Spinal cord (tissue), 10 donors: ENCODE results near the gene MECP2. TPM values are rescaled to one million over a fixed set of nuclear protein-coding genes. Genes with fewer than 3 reads are reported as not detected.
"Not testable (repeated sequence)": the region's sequence is repeated elsewhere in the genome, so short reads cannot be mapped to it uniquely, and the experiment has no call there.

Source experiments
- DNase-seq, 6 donors: peaks; one replicate each; pipeline versions ENCODE4 v3.0.0 to v3.0.0-alpha.2; 2013 to 2015; ENCODE audit warnings: low spot score in 6 of 6, low read depth in 4 of 6
- H3K27ac ChIP-seq: one replicate; pipeline ENCODE4 v1.5.1; 2013; ENCODE audit warnings: low read depth, low read length, control low read depth
- H3K27me3 ChIP-seq: one replicate; pipeline ENCODE4 v1.6.1; 2013; ENCODE audit warnings: low read length; ENCODE audit not compliant: control insufficient read depth, insufficient read depth
- H3K36me3 ChIP-seq: one replicate; pipeline ENCODE4 v1.6.1; 2013; ENCODE audit warnings: low read length; ENCODE audit not compliant: control insufficient read depth, insufficient read depth
- H3K4me1 ChIP-seq: one replicate; pipeline ENCODE4 v1.6.1; 2013; ENCODE audit warnings: low read length; ENCODE audit not compliant: control insufficient read depth, insufficient read depth
- H3K4me3 ChIP-seq: one replicate; pipeline ENCODE4 v1.5.1; 2013; ENCODE audit warnings: low read depth, low read length, control low read depth
- H3K9me3 ChIP-seq: one replicate; pipeline ENCODE4 v1.6.1; 2013; ENCODE audit warnings: low read length; ENCODE audit not compliant: control insufficient read depth, insufficient read depth
- WGBS: methylation state at CpG from one replicate; pipeline ENCODE4 v1.1.5; 2013; ENCODE audit warnings: missing lambda C conversion rate; ENCODE audit not compliant: insufficient coverage; 5-methylcytosine and 5-hydroxymethylcytosine counted together
- polyA plus RNA-seq, 2 donors: library from polyadenylated mRNA; unstranded; fragments of 120-200 nt; gene quantifications; one replicate each; pipeline ENCODE4 v1.2.1, GENCODE V29; 2013; ENCODE audit not compliant: insufficient read length in 2 of 2
- small RNA-seq: library from RNA; depleted of rRNA; stranded (forward); fragments of <200 nt; gene quantifications from one replicate; pipeline ENCODE3, GENCODE V24; 2014; ENCODE audit warnings: low replicate concordance
- total RNA-seq, 2 donors: library from RNA; depleted of rRNA in 1 of 2; stranded (reverse); fragments of 120-200 nt in 1 of 2; fragments of >200 nt in 1 of 2; gene quantifications; one replicate each; pipeline versions ENCODE4 v1.2.3 to v1.2.4, GENCODE V29; 2013 to 2014
- donor health status: healthy.

Gene MECP2
- total and polyA plus RNA-seq, 4 donors = 30.7 to 43.3 (median 39.7) TPM

GRCh38 chrX:153981231-153981630 is 116.3 kb downstream of the MECP2 start:
- Histone ChIP-seq H3K36me3 (peaks cover 9% of the 10 kb centered on the region), H3K27me3 (peaks cover 4% of the 10 kb centered on the region), H3K27ac (peak overlapping the region; percentile 40), H3K4me1 (peaks cover 22% of the 10 kb centered on the region), H3K4me3 (no peak overlapping the region), H3K9me3 (no peaks in the 10 kb centered on the region)
- DNase-seq = no peak
- WGBS = 74% methylated on average over 4 of the region's 7 CpGs

- H3K27ac ChIP-seq, H3K36me3 ChIP-seq, H3K4me3 ChIP-seq, H3K27me3 ChIP-seq, DNase-seq, H3K9me3 ChIP-seq: not testable (repeated sequence)
- 92% methylated on average over 6 of the region's 10 CpGs for WGBS
- H3K4me1 ChIP-seq = peaks cover 18% of the 10 kb centered on the region
These were observed 117.1 kb downstream of the MECP2 start for GRCh38 chrX:153980394-153980793.

GRCh38 chrX:153974726-153975286 is 122.7 kb downstream of the MECP2 start:
- Histone ChIP-seq H3K36me3 (no peaks in the 10 kb centered on the region), H3K27me3 (no peaks in the 10 kb centered on the region), H3K4me3 (no peak overlapping the region), H3K4me1 (peaks cover 18% of the 10 kb centered on the region), H3K9me3 (no peaks in the 10 kb centered on the region), H3K27ac (no peak overlapping the region)
- no peak for DNase-seq
- WGBS = 62% methylated on average over 3 of the region's 3 CpGs

GRCh38 chrX:153974003-153974725 is 123.4 kb downstream of the MECP2 start:
- peak overlapping the region; percentile 88 for H3K27ac ChIP-seq
- H3K9me3 ChIP-seq = no peaks in the 10 kb centered on the region
- peaks cover 24% of the 10 kb centered on the region for H3K4me1 ChIP-seq
- H3K36me3 ChIP-seq = peaks cover 2% of the 10 kb centered on the region
- no peak for DNase-seq
- WGBS = 75% methylated on average over 14 of the region's 14 CpGs
- H3K27me3 ChIP-seq = no peaks in the 10 kb centered on the region
- no peak overlapping the region for H3K4me3 ChIP-seq

GRCh38 chrX:153973127-153974002 is 124.2 kb downstream of the MECP2 start:
- Histone ChIP-seq H3K27me3 (no peaks in the 10 kb centered on the region), H3K27ac (peak overlapping the region; percentile 88), H3K4me1 (peaks cover 32% of the 10 kb centered on the region), H3K36me3 (peaks cover 8% of the 10 kb centered on the region), H3K9me3 (no peaks in the 10 kb centered on the region), H3K4me3 (peak overlapping the region; percentile 53)
- peak in 1 of 6 donors; percentile 38 for DNase-seq
- WGBS = 64% methylated on average over 11 of the region's 20 CpGs

DNA sequence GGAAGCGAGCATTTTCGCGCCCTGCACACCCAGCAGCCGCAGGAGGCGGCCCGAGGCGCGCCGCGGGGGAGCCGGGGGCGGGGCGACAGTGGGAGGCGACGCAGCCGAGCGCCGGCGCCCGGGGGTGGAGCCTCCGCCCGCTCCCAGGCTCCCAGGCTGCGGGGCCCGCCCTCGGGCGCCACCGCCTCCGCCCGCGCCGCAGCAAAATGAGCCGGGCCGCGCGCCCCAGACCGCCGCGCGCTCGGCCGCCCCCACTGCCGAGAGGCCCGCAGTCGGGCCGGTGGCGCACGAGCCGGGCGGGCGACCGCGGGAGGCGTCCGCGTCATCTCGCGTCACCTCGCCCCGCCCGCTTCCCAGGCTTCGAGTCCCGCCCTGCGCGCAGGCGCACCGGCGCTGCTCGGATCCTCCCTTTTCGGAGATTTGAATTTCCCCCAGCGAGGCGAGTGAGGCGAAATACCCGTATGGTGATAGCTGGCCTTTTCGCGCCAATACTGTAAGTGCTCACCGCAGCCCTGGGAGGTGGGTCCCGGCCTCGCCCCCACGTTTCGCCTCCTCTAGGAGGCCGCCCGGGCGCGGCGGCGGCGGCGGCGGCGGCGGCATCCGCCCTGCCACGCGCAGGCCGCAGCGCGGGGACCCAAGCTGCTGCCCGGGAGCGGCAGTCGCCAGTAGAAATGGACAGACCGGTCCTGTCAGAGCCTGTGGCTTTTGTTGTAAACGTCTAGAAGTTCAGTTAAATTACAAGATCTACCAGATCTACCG is 125.0 kb downstream of the MECP2 start, which contains the start of gene TMEM187:
Gene TMEM187, plus strand, starts transcription at position 387 of the 759 bp plus-strand sequence. CDS start 9,309 bp downstream, outside the sequence.
- Histone ChIP-seq H3K36me3 (peaks cover 8% of the 10 kb centered on the region), H3K27me3 (no peaks in the 10 kb centered on the region), H3K4me3 (peak within 1 kb of the TSS; percentile 91), H3K27ac (peak within 1 kb of the TSS; percentile 100), H3K4me1 (peaks cover 40% of the 10 kb centered on the region), H3K9me3 (no peaks in the 10 kb centered on the region)
- DNase-seq = peak in 5 of 6 donors; percentile 65 to 96 (median 83)
- 7% methylated on average over 101 of the region's 103 CpGs for WGBS

Small RNA genes within 50 kb of the gene (small RNA-seq; reads per million reads assigned to genes)
- gene MIR3202-1 = not detected

Other genes starting within 250 kb of the MECP2 start
- 10 to 100 TPM; 26.3 to 93.3 TPM for gene L1CAM, start 211.5 kb downstream of the MECP2 start, total RNA-seq
- 100 to 1,000 TPM; 165 to 179 TPM for gene L1CAM, start 211.5 kb downstream of the MECP2 start, polyA plus RNA-seq
- gene AVPR2, start 193.0 kb downstream of the MECP2 start, total RNA-seq = under 1 TPM in 1 of 2 donors, not detected in 1; 0.11 TPM
- under 1 TPM; 0.21 to 0.24 TPM for gene AVPR2, start 193.0 kb downstream of the MECP2 start, polyA plus RNA-seq
- gene ARHGAP4, start 171.5 kb downstream of the MECP2 start, total RNA-seq = 10 to 100 TPM; 14.9 to 20.4 TPM
- 10 to 100 TPM; 26.0 to 26.5 TPM for gene ARHGAP4, start 171.5 kb downstream of the MECP2 start, polyA plus RNA-seq
- 10 to 100 TPM; 26.9 to 60.0 TPM for gene NAA10, start 162.7 kb downstream of the MECP2 start, total RNA-seq
- 100 to 1,000 TPM; 106 to 115 TPM for gene NAA10, start 162.7 kb downstream of the MECP2 start, polyA plus RNA-seq
- 10 to 100 TPM in 1 of 2 donors, 1 to 10 TPM in 1; 7.0 to 10.4 TPM for gene RENBP, start 153.1 kb downstream of the MECP2 start, total RNA-seq
- gene RENBP, start 153.1 kb downstream of the MECP2 start, polyA plus RNA-seq = 10 to 100 TPM; 10.2 to 11.6 TPM
- gene HCFC1, start 125.9 kb downstream of the MECP2 start, total RNA-seq = 10 to 100 TPM; 13.1 to 24.0 TPM
- gene HCFC1, start 125.9 kb downstream of the MECP2 start, polyA plus RNA-seq = 10 to 100 TPM; 47.7 to 56.3 TPM
- 1 to 10 TPM; 2.0 to 9.0 TPM for gene TMEM187, start 125.0 kb downstream of the MECP2 start, total RNA-seq
- 1 to 10 TPM; 6.8 to 8.9 TPM for gene TMEM187, start 125.0 kb downstream of the MECP2 start, polyA plus RNA-seq
- 10 to 100 TPM; 10.2 to 28.9 TPM for gene IRAK1, start 77.8 kb downstream of the MECP2 start, total RNA-seq
- gene IRAK1, start 77.8 kb downstream of the MECP2 start, polyA plus RNA-seq = 10 to 100 TPM; 65.0 to 68.4 TPM
- gene OPN1LW, start 46.5 kb upstream of the MECP2 start, total RNA-seq = not detected
- not detected for gene OPN1LW, start 46.5 kb upstream of the MECP2 start, polyA plus RNA-seq
- gene OPN1MW, start 84.9 kb upstream of the MECP2 start, total RNA-seq = not detected
- not detected for gene OPN1MW, start 84.9 kb upstream of the MECP2 start, polyA plus RNA-seq
- not detected for gene OPN1MW2, start 122.0 kb upstream of the MECP2 start, total RNA-seq
- not detected for gene OPN1MW2, start 122.0 kb upstream of the MECP2 start, polyA plus RNA-seq
- gene OPN1MW3, start 159.9 kb upstream of the MECP2 start, total RNA-seq = not detected
- gene OPN1MW3, start 159.9 kb upstream of the MECP2 start, polyA plus RNA-seq = not detected
- gene TEX28, start 197.4 kb upstream of the MECP2 start, total RNA-seq = not detected
- not detected for gene TEX28, start 197.4 kb upstream of the MECP2 start, polyA plus RNA-seq
- 10 to 100 TPM in 1 of 2 donors, 1 to 10 TPM in 1; 1.9 to 14.1 TPM for gene TKTL1, start 198.1 kb upstream of the MECP2 start, total RNA-seq
- 10 to 100 TPM; 17.7 to 22.6 TPM for gene TKTL1, start 198.1 kb upstream of the MECP2 start, polyA plus RNA-seq